OCI-LY7 (cell line): ENCODE results near the gene TXN. TPM values are rescaled to one million over a fixed set of nuclear protein-coding genes. Genes with fewer than 3 reads are reported as not detected.

Experiments
- BruUV-seq: library from RNA; stranded (reverse); fragments of 400-500 nt; replicated peaks from 2 replicates; lab custom pipeline; 2021; lab: Mats Ljungman, UMichigan
- CTCF ChIA-PET: fragments of 300-600 bp; sonication (Branson Sonifier 250); formaldehyde crosslinking; loops from one replicate; lab custom pipeline; 2022; ENCODE audit warnings: antibody characterized with exemption; ENCODE audit not compliant: unreplicated experiment; lab: Charles Lee
- POLR2A ChIA-PET: fragments of 300-600 bp; sonication (Branson Sonifier 250); formaldehyde crosslinking; loops from one replicate; lab custom pipeline; 2022; ENCODE audit warnings: antibody characterized with exemption; lab: Charles Lee
- DNase-seq: peaks from one replicate; pipeline ENCODE4 v3.0.0-alpha.2; 2015; ENCODE audit warnings: low spot score
- H2AFZ ChIP-seq: fragments of 200-600 bp; sonication (generic), shearing (Covaris generic); 2 replicates; pipeline ENCODE4 v1.6.1; 2014; ENCODE audit warnings: mild to moderate bottlenecking, antibody characterized with exemption, low read length, moderate library complexity
- H3K27ac ChIP-seq: fragments of 200-600 bp; sonication (generic); 2 replicates; pipeline ENCODE4 v1.5.1; 2014; ENCODE audit warnings: mixed run types, low read depth, mild to moderate bottlenecking, moderate library complexity, low read length, inconsistent platforms; ENCODE audit not compliant: poor library complexity, severe bottlenecking
- H3K36me3 ChIP-seq: fragments of 200-600 bp; sonication (generic); 2 replicates; pipeline ENCODE4 v1.6.1; 2014; ENCODE audit warnings: mild to moderate bottlenecking, antibody characterized with exemption, low read length, moderate library complexity, mixed read lengths; ENCODE audit not compliant: insufficient read depth
- H3K4me1 ChIP-seq: fragments of 200-600 bp; sonication (generic); 2 replicates; pipeline ENCODE4 v1.5.1; 2014; ENCODE audit warnings: mild to moderate bottlenecking, low read length; ENCODE audit not compliant: insufficient read depth, poor library complexity, severe bottlenecking
- H3K4me2 ChIP-seq: fragments of 200-600 bp; sonication (generic); 2 replicates; pipeline ENCODE4 v1.6.1; 2014; ENCODE audit warnings: mild to moderate bottlenecking, low read length
- H3K4me3 ChIP-seq: fragments of 200-600 bp; sonication (generic); 2 replicates; pipeline ENCODE4 v1.5.1; 2014; ENCODE audit warnings: mild to moderate bottlenecking, low read depth, low read length; ENCODE audit not compliant: poor library complexity, severe bottlenecking
- H3K79me2 ChIP-seq: fragments of 200-600 bp; sonication (generic); 2 replicates; pipeline ENCODE4 v1.6.1; 2016; ENCODE audit warnings: low read depth, mild to moderate bottlenecking, low read length, moderate library complexity, mixed read lengths; ENCODE audit not compliant: insufficient read depth
- H3K9me2 ChIP-seq: fragments of 200-600 bp; sonication (generic); 2 replicates; pipeline ENCODE4 v1.6.1; 2016; ENCODE audit warnings: mild to moderate bottlenecking, low read length, mixed read lengths; ENCODE audit not compliant: insufficient read depth
- H3K9me3 ChIP-seq: fragments of 200-600 bp; sonication (generic); 2 replicates; pipeline ENCODE4 v1.6.1; 2014; ENCODE audit warnings: mild to moderate bottlenecking, mixed run types, low read length, mixed read lengths
- H4K20me1 ChIP-seq: fragments of 200-600 bp; sonication (generic); 2 replicates; pipeline ENCODE4 v1.6.1; 2014; ENCODE audit warnings: mild to moderate bottlenecking, antibody characterized with exemption, low read length, moderate library complexity, mixed read lengths; ENCODE audit not compliant: insufficient read depth
- EZH2phosphoT487 ChIP-seq: fragments of 200-600 bp; sonication (generic); IDR thresholded peaks from 2 replicates; pipeline ENCODE4 v1.6.1; 2018; ENCODE audit warnings: low read depth, borderline replicate concordance, mild to moderate bottlenecking, mixed run types, antibody characterized with exemption, low read length, moderate library complexity, mixed read lengths
- intact Hi-C: fragments of 100-400 bp; cut with micrococcal nuclease; formaldehyde crosslinking; loops from one replicate; pipeline ENCODE4 v1.10.0; 2022; ENCODE audit not compliant: unreplicated experiment
- total RNA-seq, 2 experiments: library from RNA; depleted of rRNA in 1 of 2; stranded (reverse); fragments of >200 nt in 1 of 2; shearing (Covaris generic) in 1 of 2; gene quantifications; 2 replicates each; pipeline ENCODE4 v1.2.3, GENCODE V29; 2014 to 2022
- TF ChIP-seq, protein P1 (sequence below): fragments of 200-600 bp; sonication (generic); conservative IDR thresholded peaks from 2 replicates; pipeline ENCODE4 v1.5.1; 2014; ENCODE audit warnings: mild to moderate bottlenecking, antibody characterized with exemption, low read length, moderate library complexity, mixed read lengths

Gene TXN
- total RNA-seq, 2 experiments from 2014 or later, result 120 to 165 TPM

DNA sequence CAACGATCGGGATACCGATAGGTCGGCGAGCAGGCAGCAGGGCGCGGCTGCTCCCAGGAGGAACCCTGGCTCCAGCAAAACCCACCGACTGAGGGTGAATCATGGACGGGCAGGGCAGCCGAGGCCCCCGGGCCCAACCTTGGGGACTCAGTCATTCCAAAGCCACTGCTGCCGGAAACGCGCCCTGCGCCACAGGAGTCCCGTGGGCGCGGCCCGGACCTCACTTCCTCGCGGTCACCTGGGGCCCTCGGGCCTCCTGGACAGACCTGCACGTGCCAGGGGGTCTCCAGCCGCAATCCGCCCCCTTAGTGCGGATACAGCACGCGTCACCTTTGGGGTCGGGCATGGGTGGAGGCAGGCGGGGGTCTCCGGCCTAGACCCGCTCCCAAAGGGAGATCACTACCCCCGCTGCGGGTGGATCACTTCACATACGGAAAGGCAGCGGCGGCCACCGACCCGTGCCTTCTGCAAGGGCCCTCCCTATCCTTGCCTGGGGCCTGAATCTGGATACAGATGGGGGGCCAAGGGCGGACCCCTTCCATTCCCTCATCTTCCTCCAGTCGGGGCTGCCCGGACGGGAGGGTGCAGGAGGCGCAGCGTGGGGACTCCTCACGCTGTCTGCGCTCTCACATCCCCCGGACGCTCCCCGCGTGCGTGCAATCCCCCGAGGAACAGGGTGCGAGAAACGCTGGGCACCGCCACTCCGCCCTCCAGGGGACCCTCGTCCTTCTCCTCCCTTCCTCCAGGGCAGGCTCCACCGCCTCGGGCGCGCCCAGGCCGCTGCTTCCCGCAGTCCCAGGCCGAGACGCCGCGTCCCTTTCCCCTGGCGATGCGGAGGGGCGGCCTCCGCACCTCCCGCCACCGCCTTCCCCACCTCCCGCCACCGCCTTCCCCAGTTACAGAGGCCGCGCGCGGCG lies 586 bp downstream of the TXN start:
- POLR2A ChIA-PET, result interaction anchor here (0.6 to 1.8 kb wide), 7 partner anchors 16 to 1981 kb away, joined by 3 to 6 read pairs (median 4); no protein-coding TSS in a partner anchor
- peak; percentile 59 for DNase-seq
- Histone ChIP-seq H3K36me3 (peaks cover 12% of the 10 kb centered on the region), H3K9me3 (no peaks in the 10 kb centered on the region), H3K27ac (no peak overlapping the region), H3K4me2 (peak overlapping the region; percentile 87), H3K4me1 (peaks cover 26% of the 10 kb centered on the region), H4K20me1 (peaks cover 17% of the 10 kb centered on the region), H3K4me3 (peak overlapping the region; percentile 92), H2AFZ (peak overlapping the region; percentile 53; the same call in 1 of the 2 replicates), H3K9me2 (no peaks in the 10 kb centered on the region), H3K79me2 (peaks cover 53% of the 10 kb centered on the region)
- TF ChIP-seq, protein P1, sequence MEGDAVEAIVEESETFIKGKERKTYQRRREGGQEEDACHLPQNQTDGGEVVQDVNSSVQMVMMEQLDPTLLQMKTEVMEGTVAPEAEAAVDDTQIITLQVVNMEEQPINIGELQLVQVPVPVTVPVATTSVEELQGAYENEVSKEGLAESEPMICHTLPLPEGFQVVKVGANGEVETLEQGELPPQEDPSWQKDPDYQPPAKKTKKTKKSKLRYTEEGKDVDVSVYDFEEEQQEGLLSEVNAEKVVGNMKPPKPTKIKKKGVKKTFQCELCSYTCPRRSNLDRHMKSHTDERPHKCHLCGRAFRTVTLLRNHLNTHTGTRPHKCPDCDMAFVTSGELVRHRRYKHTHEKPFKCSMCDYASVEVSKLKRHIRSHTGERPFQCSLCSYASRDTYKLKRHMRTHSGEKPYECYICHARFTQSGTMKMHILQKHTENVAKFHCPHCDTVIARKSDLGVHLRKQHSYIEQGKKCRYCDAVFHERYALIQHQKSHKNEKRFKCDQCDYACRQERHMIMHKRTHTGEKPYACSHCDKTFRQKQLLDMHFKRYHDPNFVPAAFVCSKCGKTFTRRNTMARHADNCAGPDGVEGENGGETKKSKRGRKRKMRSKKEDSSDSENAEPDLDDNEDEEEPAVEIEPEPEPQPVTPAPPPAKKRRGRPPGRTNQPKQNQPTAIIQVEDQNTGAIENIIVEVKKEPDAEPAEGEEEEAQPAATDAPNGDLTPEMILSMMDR, result no peak
- no peak for TF ChIP-seq EZH2phosphoT487
- CTCF ChIA-PET, result interaction anchor here (0.7 kb wide), 2 partner anchors 300 to 451 kb away, joined by 4 to 11 read pairs; no protein-coding TSS in a partner anchor
- no TSS peak for BruUV-seq
- intact Hi-C loops, result loop anchor here (5.0 kb wide), 1 partner anchor 52 kb away; no protein-coding TSS in a partner anchor

DNA sequence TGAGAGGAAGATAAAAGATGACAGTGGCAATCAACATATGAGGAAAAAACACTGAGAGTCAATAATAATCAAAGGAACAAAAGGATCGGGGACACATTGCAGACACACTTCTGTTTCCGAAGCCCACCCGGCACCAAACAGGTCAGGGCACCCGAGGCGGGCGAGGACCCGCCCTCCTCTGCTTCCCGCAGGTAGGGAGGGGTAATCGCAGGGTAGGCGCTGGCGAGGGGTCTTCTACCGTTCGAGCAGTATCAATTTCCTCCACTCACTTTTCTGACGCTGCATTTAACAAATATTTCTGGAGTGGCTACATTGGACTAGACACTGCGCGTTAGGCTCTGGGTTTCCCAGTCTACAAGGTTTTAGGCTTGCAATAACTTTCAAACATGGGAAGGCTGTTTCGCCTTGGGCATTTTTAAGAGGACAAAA lies 1.3 kb downstream of the TXN start:
- Histone ChIP-seq H3K4me3 (peak overlapping the region; percentile 92), H2AFZ (no peak overlapping the region), H4K20me1 (peaks cover 23% of the 10 kb centered on the region), H3K27ac (no peak overlapping the region), H3K4me2 (peak overlapping the region; percentile 87), H3K9me3 (no peaks in the 10 kb centered on the region), H3K79me2 (peaks cover 60% of the 10 kb centered on the region), H3K4me1 (peaks cover 26% of the 10 kb centered on the region), H3K36me3 (peaks cover 18% of the 10 kb centered on the region), H3K9me2 (no peaks in the 10 kb centered on the region)
- ChIA-PET POLR2A (no interaction called here), CTCF (no interaction called here)
- intact Hi-C loops, result loop anchor here (5.0 kb wide), 1 partner anchor 52 kb away; no protein-coding TSS in a partner anchor
- no TSS peak for BruUV-seq
- DNase-seq, result peak; percentile 24
- TF ChIP-seq, protein P1, result no peak
- TF ChIP-seq EZH2phosphoT487, result no peak
